Loucy (cell line): ENCODE results near the gene AKT1.

Experiments used
- H2AFZ ChIP-seq: fragments of 200-600 bp; sonication (generic); 2 replicates; pipeline ENCODE4 v1.6.0; 2016; ENCODE audit warnings: antibody characterized with exemption, mild to moderate bottlenecking, low read length, moderate library complexity
- H3F3A ChIP-seq: fragments of 200-600 bp; 2 replicates; pipeline ENCODE4 v1.6.0; 2016; ENCODE audit warnings: antibody characterized with exemption, low read depth, mild to moderate bottlenecking
- H3K27me3 ChIP-seq: fragments of 200-600 bp; sonication (generic); 2 replicates; pipeline ENCODE4 v1.6.1; 2014; ENCODE audit warnings: low read length, mild to moderate bottlenecking; ENCODE audit not compliant: insufficient read depth, poor library complexity, severe bottlenecking
- H3K36me3 ChIP-seq: fragments of 200-600 bp; sonication (generic); 2 replicates; pipeline ENCODE4 v1.6.1; 2016; ENCODE audit warnings: low read length; ENCODE audit not compliant: insufficient read depth
- H3K4me1 ChIP-seq: fragments of 200-600 bp; sonication (generic); 2 replicates; pipeline ENCODE4 v1.5.1; 2014; ENCODE audit warnings: low read length, mild to moderate bottlenecking; ENCODE audit not compliant: insufficient read depth, poor library complexity, severe bottlenecking
- H3K4me2 ChIP-seq: fragments of 200-600 bp; sonication (generic); 2 replicates; pipeline ENCODE4 v1.6.0; 2014; ENCODE audit warnings: antibody characterized with exemption, low read length, low read depth, mild to moderate bottlenecking; ENCODE audit not compliant: poor library complexity, severe bottlenecking
- H3K4me3 ChIP-seq: fragments of 200-600 bp; sonication (generic); 2 replicates; pipeline ENCODE4 v1.5.1; 2014; ENCODE audit warnings: low read length, mild to moderate bottlenecking, mixed read lengths; ENCODE audit not compliant: poor library complexity, severe bottlenecking
- H3K79me2 ChIP-seq: fragments of 200-600 bp; sonication (generic); 2 replicates; pipeline ENCODE4 v1.6.1; 2014; ENCODE audit warnings: low read length; ENCODE audit not compliant: insufficient read depth
- H3K9ac ChIP-seq: fragments of 200-600 bp; sonication (generic); 2 replicates; pipeline ENCODE4 v1.6.0; 2014; ENCODE audit warnings: mild to moderate bottlenecking, low read depth, low read length, moderate library complexity; ENCODE audit not compliant: poor library complexity, severe bottlenecking
- H3K9me2 ChIP-seq: fragments of 200-600 bp; sonication (generic); replicated peaks from 2 replicates; pipeline ENCODE4 v1.6.1; 2016; ENCODE audit warnings: low read depth, low read length, mixed read lengths
- H3K9me3 ChIP-seq: fragments of 200-600 bp; sonication (generic); 2 replicates; pipeline ENCODE4 v1.6.1; 2014; ENCODE audit warnings: mild to moderate bottlenecking, antibody characterized with exemption, low read length, low read depth; ENCODE audit not compliant: insufficient read depth
- H4K20me1 ChIP-seq: fragments of 200-600 bp; sonication (generic); 2 replicates; pipeline ENCODE4 v1.6.0; 2014; ENCODE audit warnings: antibody characterized with exemption, low read length, mild to moderate bottlenecking; ENCODE audit not compliant: insufficient read depth, poor library complexity, severe bottlenecking
- EZH2phosphoT487 ChIP-seq: fragments of 200-600 bp; IDR thresholded peaks from 2 replicates; pipeline ENCODE4 v1.6.1; 2018; ENCODE audit warnings: antibody characterized with exemption, mild to moderate bottlenecking, moderate library complexity, borderline replicate concordance
- TF ChIP-seq, protein P1 (sequence below): fragments of 200-600 bp; sonication (generic); conservative IDR thresholded peaks from 2 replicates; pipeline ENCODE4 v1.5.1; 2014; ENCODE audit warnings: mild to moderate bottlenecking, antibody characterized with exemption, low read length

AKT1 gene

DNA sequence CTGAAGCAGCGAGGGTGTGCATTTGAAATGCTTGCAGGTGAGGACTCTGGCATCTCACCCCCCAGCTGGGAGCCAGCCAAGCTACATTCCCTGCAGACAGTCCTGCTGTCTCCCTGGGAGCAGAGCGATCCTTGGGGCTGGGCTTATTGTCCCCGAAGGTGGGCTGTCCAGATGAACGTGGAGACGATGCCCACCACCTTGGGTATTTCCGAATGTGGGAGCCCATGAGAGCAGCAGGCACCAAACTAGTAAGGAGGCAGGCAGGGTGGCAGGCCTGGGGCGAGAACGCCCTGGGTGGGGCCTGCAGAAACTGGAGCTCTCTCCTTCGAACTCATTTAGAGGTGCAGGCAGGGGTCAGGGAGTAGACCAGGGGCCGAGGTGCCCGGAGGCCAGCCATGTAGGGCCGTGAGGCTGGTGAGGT lies 23.8 kb upstream of the AKT1 start:
- H2AFZ ChIP-seq = no peak overlapping the region
- H3K9ac ChIP-seq = no peak overlapping the region
- peaks cover 18% of the 10 kb centered on the region for H3K4me1 ChIP-seq
- H3K9me3 ChIP-seq = no peaks in the 10 kb centered on the region
- no peaks in the 10 kb centered on the region for H3K9me2 ChIP-seq
- peaks cover 30% of the 10 kb centered on the region for H3K79me2 ChIP-seq
- TF ChIP-seq EZH2phosphoT487 = no peak
- TF ChIP-seq, protein P1, sequence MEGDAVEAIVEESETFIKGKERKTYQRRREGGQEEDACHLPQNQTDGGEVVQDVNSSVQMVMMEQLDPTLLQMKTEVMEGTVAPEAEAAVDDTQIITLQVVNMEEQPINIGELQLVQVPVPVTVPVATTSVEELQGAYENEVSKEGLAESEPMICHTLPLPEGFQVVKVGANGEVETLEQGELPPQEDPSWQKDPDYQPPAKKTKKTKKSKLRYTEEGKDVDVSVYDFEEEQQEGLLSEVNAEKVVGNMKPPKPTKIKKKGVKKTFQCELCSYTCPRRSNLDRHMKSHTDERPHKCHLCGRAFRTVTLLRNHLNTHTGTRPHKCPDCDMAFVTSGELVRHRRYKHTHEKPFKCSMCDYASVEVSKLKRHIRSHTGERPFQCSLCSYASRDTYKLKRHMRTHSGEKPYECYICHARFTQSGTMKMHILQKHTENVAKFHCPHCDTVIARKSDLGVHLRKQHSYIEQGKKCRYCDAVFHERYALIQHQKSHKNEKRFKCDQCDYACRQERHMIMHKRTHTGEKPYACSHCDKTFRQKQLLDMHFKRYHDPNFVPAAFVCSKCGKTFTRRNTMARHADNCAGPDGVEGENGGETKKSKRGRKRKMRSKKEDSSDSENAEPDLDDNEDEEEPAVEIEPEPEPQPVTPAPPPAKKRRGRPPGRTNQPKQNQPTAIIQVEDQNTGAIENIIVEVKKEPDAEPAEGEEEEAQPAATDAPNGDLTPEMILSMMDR = no peak
- H3K36me3 ChIP-seq = no peaks in the 10 kb centered on the region
- H4K20me1 ChIP-seq = peaks cover 4% of the 10 kb centered on the region
- no peak overlapping the region for H3K4me2 ChIP-seq
- no peak overlapping the region for H3K4me3 ChIP-seq
- H3K27me3 ChIP-seq = no peaks in the 10 kb centered on the region
- H3F3A ChIP-seq = no peaks in the 10 kb centered on the region

DNA sequence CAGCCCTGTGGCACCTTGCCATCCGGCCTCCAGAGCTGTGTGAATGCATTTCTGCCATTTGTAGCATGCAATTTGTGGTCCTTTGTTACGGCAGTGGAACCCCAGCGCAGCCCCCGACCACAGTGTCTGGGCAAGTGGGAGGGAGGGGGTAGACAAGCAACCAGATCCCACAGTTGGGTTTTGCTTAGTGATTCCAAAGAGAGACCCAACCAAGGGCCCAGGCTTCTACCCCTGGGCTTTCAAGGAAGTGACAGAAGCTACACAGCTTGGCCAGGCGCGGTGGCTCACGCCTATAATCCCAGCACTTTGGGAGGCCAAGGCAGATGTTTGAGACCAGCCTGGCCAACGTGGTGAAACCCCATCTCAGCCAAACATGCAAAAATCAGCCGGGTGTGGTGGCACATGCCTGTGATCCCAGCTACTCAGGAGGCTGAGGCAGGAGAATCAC lies 23.2 kb upstream of the AKT1 start:
- peaks cover 4% of the 10 kb centered on the region for H4K20me1 ChIP-seq
- H3K4me1 ChIP-seq = peaks cover 24% of the 10 kb centered on the region
- H3K9me3 ChIP-seq = no peaks in the 10 kb centered on the region
- no peaks in the 10 kb centered on the region for H3K36me3 ChIP-seq
- peaks cover 35% of the 10 kb centered on the region for H3K79me2 ChIP-seq
- no peaks in the 10 kb centered on the region for H3K27me3 ChIP-seq
- H3K9me2 ChIP-seq = no peaks in the 10 kb centered on the region
- H3K4me2 ChIP-seq = no peak overlapping the region
- no peak overlapping the region for H3K9ac ChIP-seq
- H3F3A ChIP-seq = no peaks in the 10 kb centered on the region
- no peak for TF ChIP-seq EZH2phosphoT487
- TF ChIP-seq, protein P1 = no peak
- H2AFZ ChIP-seq = no peak overlapping the region
- H3K4me3 ChIP-seq = no peak overlapping the region

DNA sequence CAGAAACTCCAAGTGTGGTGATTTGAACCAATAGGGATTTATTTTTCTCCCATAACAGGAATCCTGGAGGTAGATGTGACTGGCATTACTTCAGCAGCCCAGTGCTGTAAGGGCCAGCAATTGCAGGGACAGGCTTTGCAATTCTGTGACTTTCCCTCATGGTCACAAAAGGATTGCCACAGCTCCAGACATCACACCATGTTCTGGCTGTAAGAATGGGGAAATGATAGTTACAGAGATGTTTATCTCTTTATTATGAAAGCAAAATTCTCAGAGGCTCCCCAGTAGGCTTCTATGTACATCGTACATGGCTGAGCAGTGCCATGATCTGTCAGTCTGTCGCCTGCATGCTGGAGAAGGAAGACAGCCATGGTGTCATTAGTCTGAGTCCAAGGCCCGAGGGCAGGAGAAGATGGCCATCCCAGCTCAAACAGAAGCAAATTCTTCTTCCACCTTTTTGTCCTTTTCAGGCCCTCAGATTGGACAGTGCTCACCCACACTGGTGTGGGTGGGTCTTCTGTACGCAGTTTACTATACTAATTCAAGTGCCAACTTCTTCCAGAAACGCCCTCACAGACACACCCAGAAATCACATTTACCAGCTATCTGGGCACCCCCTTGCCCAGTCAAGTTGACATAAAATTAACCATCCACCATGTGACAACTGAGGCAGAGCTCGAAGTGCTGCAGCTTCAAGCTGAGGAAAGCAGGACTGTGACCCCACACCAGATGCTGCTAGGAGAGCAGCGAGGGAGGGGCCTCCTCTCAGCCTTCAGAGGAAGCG lies 22.6 kb upstream of the AKT1 start:
- Histone ChIP-seq H3K27me3 (no peaks in the 10 kb centered on the region), H3K36me3 (no peaks in the 10 kb centered on the region), H3K9me2 (no peaks in the 10 kb centered on the region), H3K4me2 (peak overlapping the region; percentile 96), H3K9me3 (no peaks in the 10 kb centered on the region), H3K79me2 (peaks cover 38% of the 10 kb centered on the region), H3K9ac (no peak overlapping the region), H3F3A (no peaks in the 10 kb centered on the region), H3K4me3 (peak overlapping the region; percentile 95), H4K20me1 (peaks cover 4% of the 10 kb centered on the region), H3K4me1 (peaks cover 27% of the 10 kb centered on the region), H2AFZ (no peak overlapping the region)
- TF ChIP-seq, protein P1 = no peak
- no peak for TF ChIP-seq EZH2phosphoT487
